ENCODE data around the gene KCNE4.

Gene KCNE4

DNA sequence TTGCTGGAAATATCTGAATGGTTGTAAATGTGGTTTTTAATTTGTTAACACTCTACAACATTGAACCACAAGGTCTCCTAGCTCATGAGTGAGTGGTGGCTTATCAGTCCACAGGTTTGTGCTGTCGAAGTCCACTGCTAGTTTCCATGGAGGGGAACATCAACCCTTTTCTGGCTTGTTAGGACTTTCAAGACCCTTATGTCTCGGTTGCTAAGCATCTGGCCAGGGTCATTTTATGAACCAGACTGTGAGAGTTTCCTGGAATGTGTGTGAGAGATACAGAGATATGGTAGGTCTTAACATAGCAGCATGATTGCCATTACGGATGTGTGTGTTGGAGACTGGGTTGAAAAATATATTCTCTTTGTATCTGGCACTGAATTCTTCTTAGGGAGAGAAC lies 36.9 kb downstream of the KCNE4 start:
- DNase-seq = no peak

DNA sequence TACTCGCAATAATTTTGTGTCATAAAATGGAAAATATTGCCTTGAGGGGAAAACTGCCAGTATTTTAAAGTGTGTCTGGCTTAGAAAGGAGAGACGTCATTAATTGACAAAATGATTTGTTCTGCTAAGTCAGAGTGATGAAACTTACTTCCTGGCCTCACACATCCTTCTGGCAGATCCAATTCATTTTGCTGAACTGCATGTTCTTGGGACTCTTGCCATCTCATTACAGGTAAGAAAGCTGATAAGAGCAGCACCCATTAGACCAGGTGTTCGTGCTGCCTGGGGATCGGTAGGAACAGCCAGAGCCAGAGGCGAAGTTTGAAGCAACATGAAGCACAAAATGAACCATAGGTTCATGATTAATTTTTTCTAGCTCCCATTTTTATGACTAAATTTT lies 38.0 kb downstream of the KCNE4 start:
- DNase-seq = no peak

DNA sequence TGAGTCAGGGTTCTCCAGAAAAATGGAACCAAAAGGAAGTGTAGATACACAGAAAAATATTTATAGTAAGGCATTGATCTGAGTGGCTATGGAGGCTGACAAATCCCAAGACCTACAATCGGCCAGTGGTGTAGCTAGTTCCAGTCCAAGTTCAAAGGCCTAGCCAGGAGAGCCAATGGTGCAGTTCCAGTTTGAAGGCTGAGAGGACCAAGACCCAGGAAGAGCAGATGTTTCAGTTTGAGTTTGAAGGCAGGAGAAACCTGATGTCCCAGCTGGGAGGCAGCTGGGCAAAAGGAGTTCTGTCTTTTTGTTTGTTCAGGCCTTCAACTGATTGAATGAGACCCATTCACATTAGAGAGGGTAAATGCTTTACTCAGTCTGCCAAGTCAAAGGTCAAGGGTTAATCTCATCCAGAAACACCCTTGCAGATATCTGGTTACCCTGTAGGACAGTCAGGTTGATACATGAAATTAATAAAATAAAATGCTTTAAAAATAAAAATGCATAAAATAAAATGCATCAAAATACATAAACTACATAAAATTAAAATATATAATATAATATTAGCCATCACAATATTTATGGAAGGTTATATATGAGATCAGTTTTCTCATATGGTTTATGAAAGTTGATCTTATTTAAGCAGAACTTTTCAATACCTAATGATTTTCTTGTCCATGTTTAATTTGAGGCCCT lies 38.7 kb downstream of the KCNE4 start:
- DNase-seq = no peak

DNA sequence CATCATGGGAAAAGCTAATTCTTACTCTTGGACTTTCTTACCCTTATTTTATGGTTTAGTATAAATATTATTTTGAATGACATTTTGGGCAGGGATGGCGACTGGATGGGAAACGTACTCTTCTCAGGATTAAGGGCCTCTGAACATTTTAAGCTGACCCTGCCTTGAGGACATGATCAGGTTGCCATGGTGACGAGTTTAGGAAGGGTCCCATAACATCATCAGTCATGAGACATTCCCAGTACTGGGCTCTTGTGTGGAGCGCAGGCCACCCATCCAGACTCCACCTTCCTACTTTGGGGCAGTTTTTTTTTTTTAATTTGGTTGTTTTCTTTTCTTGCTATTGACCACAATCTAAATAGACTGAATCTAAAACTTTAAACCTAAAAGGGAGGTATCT lies 40.7 kb downstream of the KCNE4 start:
- no peak for DNase-seq

DNA sequence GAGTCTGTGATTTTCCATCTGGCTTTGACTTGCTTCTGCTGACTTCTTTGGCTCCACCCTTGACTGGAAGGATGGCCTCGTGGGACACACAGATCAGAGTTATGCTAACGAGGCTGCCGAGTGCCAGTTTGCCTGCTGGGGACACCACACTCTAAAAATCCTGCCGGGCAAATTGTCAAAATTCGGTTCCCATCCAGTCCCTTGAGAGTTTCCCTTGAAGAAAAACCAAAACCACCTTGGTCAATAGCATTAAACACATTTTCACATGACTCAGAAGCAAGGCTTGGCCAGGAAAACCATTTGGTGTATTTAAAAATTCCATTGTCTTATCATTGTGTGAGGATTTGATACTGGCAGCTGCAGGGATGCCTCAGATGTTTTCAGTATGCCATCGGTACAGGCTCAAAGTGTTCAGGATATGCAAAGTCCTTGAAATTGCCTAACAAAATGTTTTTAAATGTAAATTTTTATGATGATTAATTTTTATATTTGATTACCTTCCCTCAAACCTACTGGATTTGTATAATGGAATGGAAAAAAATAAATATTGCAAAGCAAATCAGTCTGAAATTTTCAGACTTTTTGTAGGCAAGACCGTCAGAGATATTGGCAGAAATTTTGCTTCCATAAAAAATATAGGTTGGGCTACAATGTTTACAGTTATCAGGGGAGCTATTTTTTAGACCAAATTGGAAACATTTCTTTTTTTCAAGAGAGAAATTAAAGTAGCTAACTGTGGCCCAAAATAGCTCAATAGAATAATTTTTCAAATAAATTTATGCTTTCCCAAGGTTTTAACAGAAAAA lies 41.6 kb downstream of the KCNE4 start:
- DNase-seq = no peak

DNA sequence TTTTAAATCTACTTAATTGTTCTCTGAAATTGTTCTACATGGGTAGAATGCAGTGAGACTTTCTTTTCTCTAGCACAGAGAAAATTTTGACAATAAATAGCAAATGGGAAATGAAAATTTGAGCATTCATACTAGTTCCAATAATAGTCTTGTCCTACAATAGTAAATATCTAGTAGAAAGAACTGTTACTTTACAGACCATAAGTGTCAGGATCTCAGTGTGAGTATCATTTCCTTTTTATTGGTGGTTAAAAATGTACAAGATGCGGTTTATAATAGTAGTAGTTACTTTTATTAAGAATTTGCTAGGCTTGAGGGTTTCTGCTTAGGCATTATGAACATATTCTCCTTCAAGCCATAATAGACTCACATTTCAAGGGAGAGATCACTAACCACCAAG lies 43.2 kb downstream of the KCNE4 start:
- DNase-seq = no peak

DNA sequence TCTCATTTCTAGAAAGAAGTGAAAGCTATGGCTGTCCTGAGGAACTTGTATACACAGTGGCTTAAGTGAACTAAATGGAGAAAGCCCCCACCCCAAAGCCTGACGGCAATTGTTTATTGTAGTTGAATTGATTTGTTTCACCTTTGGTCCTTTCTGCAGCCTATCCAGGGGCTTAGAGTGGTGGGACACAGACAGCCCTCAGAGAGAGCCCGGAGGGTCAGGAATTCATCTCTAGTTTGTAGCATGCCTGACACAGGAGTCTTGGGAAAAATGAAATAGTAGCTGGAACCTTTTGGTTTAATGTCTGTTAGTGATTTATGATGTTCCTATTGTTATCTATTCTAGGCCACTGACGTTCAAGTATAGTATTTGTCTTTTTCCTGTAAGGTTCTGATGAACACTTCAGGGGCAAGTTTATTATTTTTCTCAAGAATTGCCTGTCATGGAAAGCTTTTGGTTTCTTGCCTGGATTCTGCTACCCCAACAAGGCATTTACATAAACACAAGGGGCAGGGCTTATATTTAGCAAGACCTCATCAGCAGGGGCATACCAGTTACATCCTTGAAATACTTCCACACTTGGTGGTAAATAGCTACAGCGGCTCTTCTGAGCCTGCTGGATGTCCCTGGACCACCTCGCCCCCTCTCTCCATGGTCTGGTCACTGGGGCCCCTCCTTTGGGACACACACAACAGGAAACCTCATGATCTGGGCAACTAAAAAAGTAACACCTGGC lies 44.4 kb downstream of the KCNE4 start:
- no peak for DNase-seq

DNA sequence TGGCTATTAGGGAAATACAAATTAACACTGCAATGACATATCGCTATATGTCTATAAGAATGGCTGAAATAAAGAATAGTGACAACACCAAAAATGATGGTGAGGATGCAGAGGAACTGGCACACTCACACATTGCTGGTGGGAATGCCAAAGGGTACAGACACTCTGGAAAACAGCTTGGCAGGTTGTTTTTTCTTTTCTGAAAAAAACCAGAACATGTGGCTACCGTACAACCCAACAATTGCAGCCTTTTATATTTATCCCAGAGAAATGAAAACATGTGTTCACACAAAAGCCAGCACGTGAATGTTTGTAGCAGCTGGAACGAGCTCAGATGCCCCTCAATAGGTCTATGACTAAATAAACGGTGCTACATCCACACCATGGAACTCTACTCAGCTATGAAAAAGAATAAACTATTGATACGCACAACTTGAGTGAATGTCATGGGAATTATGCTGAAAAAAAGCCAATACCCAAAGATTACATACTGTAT lies 45.9 kb downstream of the KCNE4 start:
- no peak for DNase-seq

DNA sequence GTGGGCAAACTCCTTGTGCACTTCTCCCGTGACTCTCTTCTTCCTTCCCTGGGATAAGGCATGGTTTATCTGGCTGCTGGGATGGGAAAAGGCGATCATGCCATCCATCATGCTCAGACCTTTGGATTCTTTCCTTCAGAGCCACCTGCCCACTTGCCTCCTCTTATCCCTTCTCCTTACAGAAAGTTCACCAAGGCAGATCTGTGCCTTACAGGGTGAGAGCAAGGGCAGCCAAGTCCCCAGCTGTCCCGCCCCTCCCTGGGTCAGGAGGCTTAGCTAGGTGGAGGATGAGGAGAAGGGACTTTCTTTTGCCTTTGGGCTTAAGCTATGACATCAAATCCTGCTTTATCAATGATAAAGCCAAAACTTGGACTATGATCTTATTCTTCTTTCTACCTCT lies 47.6 kb downstream of the KCNE4 start:
- no peak for DNase-seq

DNA sequence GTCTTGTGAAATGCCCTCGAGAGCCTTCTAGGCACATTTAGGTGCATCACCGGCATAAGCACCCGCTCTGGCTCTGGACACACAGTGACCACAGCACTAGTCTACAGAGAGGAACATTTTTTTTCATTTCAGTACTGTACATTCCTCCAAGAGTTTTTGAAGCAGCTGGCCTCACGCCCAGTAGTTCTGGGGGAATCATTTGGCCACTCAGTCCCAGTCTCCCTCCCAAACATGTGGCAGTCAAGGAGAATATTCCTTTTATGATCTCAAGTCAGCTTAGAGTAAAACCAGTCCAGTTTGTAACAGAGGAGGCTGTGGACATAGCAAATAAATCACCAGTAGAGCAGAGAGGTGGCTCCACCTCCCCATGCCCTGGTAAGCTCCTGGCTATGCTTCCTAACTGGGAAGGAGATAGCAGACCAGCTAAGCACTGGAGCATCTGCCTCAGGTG lies 48.1 kb downstream of the KCNE4 start:
- DNase-seq = no peak

DNA sequence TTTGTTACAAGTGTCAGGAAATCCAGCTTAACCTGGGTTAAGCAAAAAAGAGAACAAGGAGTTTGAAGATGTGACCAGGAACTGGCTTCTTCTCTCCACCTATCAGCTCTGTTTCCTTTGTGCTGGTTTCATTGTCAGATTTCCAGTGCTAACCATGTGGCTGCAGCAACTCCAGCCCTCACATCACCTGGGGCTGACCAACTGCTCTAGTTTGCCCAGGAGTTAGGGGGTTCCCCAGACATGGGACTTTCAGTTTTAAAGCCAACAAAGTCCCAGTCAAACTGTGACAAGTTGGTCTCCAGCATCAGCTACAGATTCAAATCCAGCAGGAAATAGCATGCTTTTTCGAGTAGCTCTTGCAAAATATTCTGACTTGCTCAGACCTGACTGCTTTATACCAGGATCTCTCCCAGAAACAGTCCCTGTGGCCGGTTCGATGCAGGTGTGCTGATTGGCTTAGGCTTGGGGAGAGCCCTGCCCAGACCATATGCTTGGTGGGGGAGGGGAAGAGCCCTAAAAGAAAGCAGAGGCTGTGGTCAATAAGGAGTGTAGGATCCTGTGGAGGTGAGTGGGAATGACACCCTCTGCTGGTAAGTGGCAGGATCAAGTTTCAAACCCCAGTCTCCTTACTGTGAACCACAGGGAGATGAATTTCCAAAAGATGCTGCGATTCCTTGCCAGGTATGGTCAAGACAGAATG lies 49.5 kb downstream of the KCNE4 start:
- DNase-seq = no peak

DNA sequence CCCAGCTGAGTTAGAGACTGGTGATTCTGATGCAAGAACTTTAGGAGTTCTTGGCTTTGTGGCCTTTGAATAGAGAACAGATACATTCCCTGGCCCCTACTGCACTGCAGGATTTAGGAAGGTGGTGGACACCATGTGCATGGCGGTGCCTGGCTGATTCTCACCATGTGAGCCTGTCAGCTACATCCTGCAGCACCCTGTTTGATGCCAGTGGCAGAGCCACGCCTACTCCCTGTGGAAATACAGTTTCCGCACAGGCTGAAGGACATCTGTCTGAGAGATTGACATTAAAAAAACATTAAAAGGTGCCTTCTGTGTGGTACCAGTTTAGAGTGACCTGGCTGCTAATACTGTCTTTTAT lies 50.0 kb downstream of the KCNE4 start:
- DNase-seq = no peak

DNA sequence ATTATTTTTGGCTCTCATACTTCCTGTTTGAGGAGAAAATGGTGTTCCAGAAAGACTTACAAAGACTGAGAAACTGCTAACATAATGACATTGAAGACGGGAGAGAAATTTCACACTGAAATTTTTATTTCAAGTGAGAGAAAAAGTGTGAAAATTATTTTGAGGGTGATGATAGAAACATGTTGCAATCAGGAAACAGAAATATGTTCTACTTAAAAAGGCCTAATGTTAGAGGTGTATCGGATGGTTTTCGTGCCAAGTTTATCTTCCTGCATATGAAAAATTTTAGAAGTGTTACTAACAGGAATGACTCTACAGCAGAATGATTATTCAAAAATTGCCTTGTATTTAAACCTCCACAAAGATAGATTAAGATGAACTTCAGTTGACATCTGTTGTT lies 50.5 kb downstream of the KCNE4 start:
- no peak for DNase-seq

DNA sequence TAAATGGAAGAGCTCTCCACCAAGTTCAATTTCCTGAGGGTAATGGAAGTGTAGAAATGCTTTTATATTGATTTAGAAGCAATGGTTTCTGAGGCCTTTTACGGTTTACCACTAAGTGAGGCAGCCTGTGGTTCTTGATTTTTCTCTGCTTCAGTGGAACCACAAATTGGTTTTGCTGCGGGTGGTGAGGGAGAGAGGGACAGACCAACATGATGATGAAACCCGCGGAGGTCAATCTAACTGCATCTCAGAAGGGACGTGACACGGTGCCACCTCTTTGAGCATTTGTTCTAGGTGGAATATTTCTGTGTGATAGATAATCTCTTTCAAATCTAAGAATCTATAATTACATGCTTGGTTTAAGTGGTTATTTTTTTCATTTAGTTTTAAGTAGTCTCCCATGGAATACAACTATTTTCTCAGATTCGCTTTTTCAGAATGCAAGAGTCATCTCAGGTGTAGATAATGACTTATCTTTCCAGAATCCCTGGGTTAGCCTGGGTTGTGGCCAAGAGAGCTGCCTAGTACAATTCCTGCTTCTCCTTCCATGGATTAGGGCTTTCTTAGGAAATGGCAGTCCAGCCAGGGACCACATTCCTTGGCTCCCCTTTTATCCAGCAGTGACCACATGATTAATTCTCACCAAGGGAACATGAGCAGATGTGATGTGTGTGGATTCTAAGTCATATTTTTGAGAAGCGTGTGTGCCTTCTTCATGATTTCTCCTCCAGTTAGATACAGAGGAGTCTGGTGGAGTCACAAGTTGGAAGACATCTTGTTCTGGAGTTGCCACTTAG lies 52.5 kb downstream of the KCNE4 start:
- DNase-seq = no peak
